WTC11 (cell line): ENCODE data around the gene DTNA. TPM values are rescaled to one million over a fixed set of nuclear protein-coding genes. Genes with fewer than 3 reads are reported as not detected.
"Not testable (repeated sequence)": the region's sequence is repeated elsewhere in the genome, so short reads cannot be mapped to it uniquely, and the experiment has no call there.

Experiments
- ATAC-seq: fragments of 200-7000 bp; cut with Tn5 transposase; 2 replicates; pipeline ENCODE4 v1.10.0; 2021; ENCODE audit warnings: mild to moderate bottlenecking, moderate library complexity
- CTCF ChIA-PET: fragments of 300-600 bp; sonication (Branson Sonifier 250); formaldehyde crosslinking; loops from one replicate; lab custom pipeline; 2021; ENCODE audit warnings: antibody characterized with exemption; lab: Charles Lee
- POLR2A ChIA-PET: fragments of 350-600 bp; sonication (Branson Sonifier 250); formaldehyde crosslinking; loops from one replicate; lab custom pipeline; 2021; ENCODE audit warnings: antibody characterized with exemption; lab: Charles Lee
- DNase-seq: peaks from one replicate; pipeline ENCODE4 v3.0.0; 2021; ENCODE audit warnings: low spot score
- H3K27ac Mint-ChIP-seq: 2 replicates; pipeline ENCODE4 v1.8.0; 2021; ENCODE audit warnings: mixed read lengths
- H3K27me3 Mint-ChIP-seq: 2 replicates; pipeline ENCODE4 v1.8.0; 2021; ENCODE audit warnings: low read depth, mild to moderate bottlenecking, moderate library complexity, mixed read lengths
- H3K36me3 Mint-ChIP-seq: 2 replicates; pipeline ENCODE4 v1.8.0; 2021; ENCODE audit warnings: mixed read lengths
- H3K4me1 Mint-ChIP-seq: 2 replicates; pipeline ENCODE4 v1.8.0; 2022; ENCODE audit warnings: mixed read lengths
- H3K4me3 Mint-ChIP-seq: 2 replicates; pipeline ENCODE4 v1.8.0; 2021; ENCODE audit warnings: mild to moderate bottlenecking, moderate library complexity, mixed read lengths
- H3K9me3 Mint-ChIP-seq: 2 replicates; pipeline ENCODE4 v1.8.0; 2021; ENCODE audit warnings: mixed read lengths
- FOXJ3 ChIP-seq: sonication (generic); formaldehyde crosslinking; IDR thresholded peaks from 2 replicates; pipeline ENCODE4 v1.9.0; 2021; ENCODE audit warnings: missing genetic modification reagents, mild to moderate bottlenecking, borderline replicate concordance
- HMGA2 ChIP-seq: fragments of 250-450 bp; sonication (Bioruptor Pico); IDR thresholded peaks from 2 replicates; pipeline ENCODE4 v1.4.0; 2021; ENCODE audit warnings: mild to moderate bottlenecking, moderate library complexity
- IRF2 ChIP-seq: sonication (generic); formaldehyde crosslinking; IDR thresholded peaks from 2 replicates; pipeline ENCODE4 v1.8.0; 2022; ENCODE audit warnings: low read depth, missing genetic modification reagents, borderline replicate concordance
- JAZF1 ChIP-seq: fragments of 250-450 bp; sonication (Bioruptor Pico); IDR thresholded peaks from 2 replicates; pipeline ENCODE4 v1.9.0; 2021; ENCODE audit warnings: moderate library complexity, mild to moderate bottlenecking, inconsistent platforms
- TEAD1 ChIP-seq: sonication (generic); formaldehyde crosslinking; IDR thresholded peaks from 2 replicates; pipeline ENCODE4 v1.8.0; 2022; ENCODE audit warnings: mild to moderate bottlenecking, missing genetic modification reagents
- TEAD4 ChIP-seq: sonication (generic); formaldehyde crosslinking; IDR thresholded peaks from 2 replicates; pipeline ENCODE4 v1.8.0; 2022; ENCODE audit warnings: mild to moderate bottlenecking, missing genetic modification reagents
- ZNF138 ChIP-seq: sonication (generic); formaldehyde crosslinking; conservative IDR thresholded peaks from 2 replicates; pipeline ENCODE4 v1.8.1; 2022; ENCODE audit warnings: mild to moderate bottlenecking, moderate library complexity, missing genetic modification reagents
- ZNF219 ChIP-seq: sonication (generic); formaldehyde crosslinking; IDR thresholded peaks from 2 replicates; pipeline ENCODE4 v1.8.0; 2023; ENCODE audit warnings: missing genetic modification reagents, mild to moderate bottlenecking, borderline replicate concordance
- total RNA-seq: library from RNA; stranded (reverse); gene quantifications from 3 replicates; pipeline ENCODE4 v1.2.3, GENCODE V29; 2021
- TF ChIP-seq, protein P1 (sequence below): fragments of 250-450 bp; sonication (Bioruptor Pico); IDR thresholded peaks from 2 replicates; pipeline ENCODE4 v1.9.0; 2021; ENCODE audit warnings: mild to moderate bottlenecking
- TF ChIP-seq, protein P2 (sequence below): sonication (generic); formaldehyde crosslinking; IDR thresholded peaks from 2 replicates; pipeline ENCODE4 v1.8.1; 2023; ENCODE audit warnings: mild to moderate bottlenecking, missing genetic modification reagents, borderline replicate concordance
- TF ChIP-seq, protein P3 (sequence below): sonication (generic); formaldehyde crosslinking; conservative IDR thresholded peaks from 2 replicates; pipeline ENCODE4 v1.8.1; 2022; ENCODE audit warnings: mild to moderate bottlenecking, missing genetic modification reagents

Gene DTNA
- total RNA-seq, 1 experiment from 2014 or later: 16.1 TPM

- TF ChIP-seq IRF2 (CRISPR knock-in tag) (no peak), TEAD4 (CRISPR knock-in tag) (no peak), ZNF219 (CRISPR knock-in tag) (no peak)
- TF ChIP-seq, protein P1, sequence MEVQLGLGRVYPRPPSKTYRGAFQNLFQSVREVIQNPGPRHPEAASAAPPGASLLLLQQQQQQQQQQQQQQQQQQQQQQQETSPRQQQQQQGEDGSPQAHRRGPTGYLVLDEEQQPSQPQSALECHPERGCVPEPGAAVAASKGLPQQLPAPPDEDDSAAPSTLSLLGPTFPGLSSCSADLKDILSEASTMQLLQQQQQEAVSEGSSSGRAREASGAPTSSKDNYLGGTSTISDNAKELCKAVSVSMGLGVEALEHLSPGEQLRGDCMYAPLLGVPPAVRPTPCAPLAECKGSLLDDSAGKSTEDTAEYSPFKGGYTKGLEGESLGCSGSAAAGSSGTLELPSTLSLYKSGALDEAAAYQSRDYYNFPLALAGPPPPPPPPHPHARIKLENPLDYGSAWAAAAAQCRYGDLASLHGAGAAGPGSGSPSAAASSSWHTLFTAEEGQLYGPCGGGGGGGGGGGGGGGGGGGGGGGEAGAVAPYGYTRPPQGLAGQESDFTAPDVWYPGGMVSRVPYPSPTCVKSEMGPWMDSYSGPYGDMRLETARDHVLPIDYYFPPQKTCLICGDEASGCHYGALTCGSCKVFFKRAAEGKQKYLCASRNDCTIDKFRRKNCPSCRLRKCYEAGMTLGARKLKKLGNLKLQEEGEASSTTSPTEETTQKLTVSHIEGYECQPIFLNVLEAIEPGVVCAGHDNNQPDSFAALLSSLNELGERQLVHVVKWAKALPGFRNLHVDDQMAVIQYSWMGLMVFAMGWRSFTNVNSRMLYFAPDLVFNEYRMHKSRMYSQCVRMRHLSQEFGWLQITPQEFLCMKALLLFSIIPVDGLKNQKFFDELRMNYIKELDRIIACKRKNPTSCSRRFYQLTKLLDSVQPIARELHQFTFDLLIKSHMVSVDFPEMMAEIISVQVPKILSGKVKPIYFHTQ: no peak
- TF ChIP-seq, protein P2, sequence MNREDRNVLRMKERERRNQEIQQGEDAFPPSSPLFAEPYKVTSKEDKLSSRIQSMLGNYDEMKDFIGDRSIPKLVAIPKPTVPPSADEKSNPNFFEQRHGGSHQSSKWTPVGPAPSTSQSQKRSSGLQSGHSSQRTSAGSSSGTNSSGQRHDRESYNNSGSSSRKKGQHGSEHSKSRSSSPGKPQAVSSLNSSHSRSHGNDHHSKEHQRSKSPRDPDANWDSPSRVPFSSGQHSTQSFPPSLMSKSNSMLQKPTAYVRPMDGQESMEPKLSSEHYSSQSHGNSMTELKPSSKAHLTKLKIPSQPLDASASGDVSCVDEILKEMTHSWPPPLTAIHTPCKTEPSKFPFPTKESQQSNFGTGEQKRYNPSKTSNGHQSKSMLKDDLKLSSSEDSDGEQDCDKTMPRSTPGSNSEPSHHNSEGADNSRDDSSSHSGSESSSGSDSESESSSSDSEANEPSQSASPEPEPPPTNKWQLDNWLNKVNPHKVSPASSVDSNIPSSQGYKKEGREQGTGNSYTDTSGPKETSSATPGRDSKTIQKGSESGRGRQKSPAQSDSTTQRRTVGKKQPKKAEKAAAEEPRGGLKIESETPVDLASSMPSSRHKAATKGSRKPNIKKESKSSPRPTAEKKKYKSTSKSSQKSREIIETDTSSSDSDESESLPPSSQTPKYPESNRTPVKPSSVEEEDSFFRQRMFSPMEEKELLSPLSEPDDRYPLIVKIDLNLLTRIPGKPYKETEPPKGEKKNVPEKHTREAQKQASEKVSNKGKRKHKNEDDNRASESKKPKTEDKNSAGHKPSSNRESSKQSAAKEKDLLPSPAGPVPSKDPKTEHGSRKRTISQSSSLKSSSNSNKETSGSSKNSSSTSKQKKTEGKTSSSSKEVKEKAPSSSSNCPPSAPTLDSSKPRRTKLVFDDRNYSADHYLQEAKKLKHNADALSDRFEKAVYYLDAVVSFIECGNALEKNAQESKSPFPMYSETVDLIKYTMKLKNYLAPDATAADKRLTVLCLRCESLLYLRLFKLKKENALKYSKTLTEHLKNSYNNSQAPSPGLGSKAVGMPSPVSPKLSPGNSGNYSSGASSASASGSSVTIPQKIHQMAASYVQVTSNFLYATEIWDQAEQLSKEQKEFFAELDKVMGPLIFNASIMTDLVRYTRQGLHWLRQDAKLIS: no peak
- TF ChIP-seq, all 79 proteins: peak for 0
- ChIA-PET CTCF (no interaction called here), POLR2A (no interaction called here)
- H3K4me1 Mint-ChIP-seq: no peaks in the 10 kb centered on the region
- H3K4me3 Mint-ChIP-seq: no peak overlapping the region
- no peaks in the 10 kb centered on the region for H3K27me3 Mint-ChIP-seq
- DNase-seq: no peak
- no peak overlapping the region for H3K27ac Mint-ChIP-seq
- ATAC-seq: no peak
- peaks cover 28% of the 10 kb centered on the region for H3K9me3 Mint-ChIP-seq
- H3K36me3 Mint-ChIP-seq: peaks cover 13% of the 10 kb centered on the region
Measured at GRCh38 chr18:34904994-34905393, 194.9 kb downstream of the DTNA start.

GRCh38 chr18:34906985-34907384 lies 196.9 kb downstream of the DTNA start:
- peaks cover 28% of the 10 kb centered on the region for H3K9me3 Mint-ChIP-seq
- H3K27ac Mint-ChIP-seq, POLR2A ChIA-PET, DNase-seq, CTCF ChIA-PET, H3K4me1 Mint-ChIP-seq, H3K4me3 Mint-ChIP-seq, ATAC-seq, H3K27me3 Mint-ChIP-seq: not testable (repeated sequence)
- peaks cover 13% of the 10 kb centered on the region for H3K36me3 Mint-ChIP-seq

- TF ChIP-seq, protein P1: no peak
- TF ChIP-seq IRF2 (CRISPR knock-in tag) (no peak), HMGA2 (CRISPR knock-in tag) (no peak), ZNF138 (CRISPR knock-in tag) (no peak), TEAD1 (CRISPR knock-in tag) (no peak), FOXJ3 (CRISPR knock-in tag) (no peak), JAZF1 (CRISPR knock-in tag) (no peak)
- TF ChIP-seq, protein P3, sequence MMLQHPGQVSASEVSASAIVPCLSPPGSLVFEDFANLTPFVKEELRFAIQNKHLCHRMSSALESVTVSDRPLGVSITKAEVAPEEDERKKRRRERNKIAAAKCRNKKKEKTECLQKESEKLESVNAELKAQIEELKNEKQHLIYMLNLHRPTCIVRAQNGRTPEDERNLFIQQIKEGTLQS (CRISPR knock-in tag): no peak
- DNase-seq (no peak), ATAC-seq (no peak)
- Mint-ChIP-seq H3K4me1 (peaks cover 8% of the 10 kb centered on the region), H3K36me3 (peaks cover 13% of the 10 kb centered on the region), H3K27me3 (no peaks in the 10 kb centered on the region), H3K4me3 (no peak overlapping the region), H3K27ac (no peak overlapping the region), H3K9me3 (peaks cover 28% of the 10 kb centered on the region)
- ChIA-PET POLR2A (no interaction called here), CTCF (interaction anchor here (0.7 to 1.1 kb wide), 4 partner anchors 25 to 234 kb away, joined by 3 read pairs; no protein-coding TSS in a partner anchor)
Measured at GRCh38 chr18:34909637-34910364, 199.7 kb downstream of the DTNA start.
